ENCODE results near the gene PDIA4. TPM values are rescaled to one million over a fixed set of nuclear protein-coding genes. Genes with fewer than 3 reads are reported as not detected.
A peak's percentile ranks its signal among the peaks of the same experiment; 100 is the strongest.

The PDIA4 gene
- total and polyA plus RNA-seq, 4 donors, result 24.4 to 86.0 (median 63.9) TPM

- no peaks in the 10 kb centered on the region for H3K36me3 ChIP-seq (ENCODE audit: control insufficient read depth in 1 of 2, insufficient read depth in 2 of 2, low read length in 1 of 2)
- no peaks in the 10 kb centered on the region for H3K4me1 ChIP-seq (ENCODE audit: control insufficient read depth in 1 of 2, insufficient read depth in 2 of 2, low read length in 2 of 2)
- H3K4me3 ChIP-seq (ENCODE audit: low read length in 2 of 2), result no peak overlapping the region
- WGBS, 2 donors, result 80 to 87% methylated on average over 27 of the region's 27 CpGs
- no peaks in the 10 kb centered on the region for H3K9me3 ChIP-seq (ENCODE audit: control insufficient read depth, low read length)
- no peaks in the 10 kb centered on the region for H3K27me3 ChIP-seq (ENCODE audit: control insufficient read depth in 1 of 2, insufficient read depth in 2 of 2, low read length in 1 of 2)
- DNase-seq, result peak in 1 of 2 donors; percentile 67
- no peak overlapping the region for H3K27ac ChIP-seq (ENCODE audit: low read depth in 1 of 2, low read length in 2 of 2)
- ATAC-seq (ENCODE audit: low FRiP score), result no peak
- intact Hi-C loops (cut with DNase I), result no loop called here
Observed at GRCh38 chr7:149003560-149004305, 24.6 kb downstream of the PDIA4 start.

GRCh38 chr7:149003018-149003417, 25.3 kb downstream of the PDIA4 start:
- intact Hi-C loops (cut with DNase I), result no loop called here

GRCh38 chr7:149002604-149003003, 25.7 kb downstream of the PDIA4 start:
- Histone ChIP-seq H3K36me3 (ENCODE audit: control insufficient read depth in 1 of 2, insufficient read depth in 2 of 2, low read length in 1 of 2) (no peaks in the 10 kb centered on the region), H3K9me3 (ENCODE audit: control insufficient read depth, low read length) (no peaks in the 10 kb centered on the region), H3K4me3 (ENCODE audit: low read length in 2 of 2) (no peak overlapping the region), H3K4me1 (ENCODE audit: control insufficient read depth in 1 of 2, insufficient read depth in 2 of 2, low read length in 2 of 2) (no peaks in the 10 kb centered on the region), H3K27ac (ENCODE audit: low read depth in 1 of 2, low read length in 2 of 2) (no peak overlapping the region), H3K27me3 (ENCODE audit: control insufficient read depth in 1 of 2, insufficient read depth in 2 of 2, low read length in 1 of 2) (no peaks in the 10 kb centered on the region)
- WGBS, 2 donors, result 95% methylated on average over 13 of the region's 13 CpGs
- no peak for ATAC-seq (ENCODE audit: low FRiP score)
- intact Hi-C loops (cut with DNase I), result no loop called here
- peak in 1 of 2 donors; percentile 59 for DNase-seq

More at GRCh38 chr7:149003018-149003417, 25.3 kb downstream of the PDIA4 start:
- 83 to 86% methylated on average over 11 of the region's 11 CpGs for WGBS, 2 donors
- DNase-seq, result peak in 1 of 2 donors; percentile 34
- no peak for ATAC-seq (ENCODE audit: low FRiP score)
- no peak overlapping the region for H3K4me3 ChIP-seq (ENCODE audit: low read length in 2 of 2)
- no peaks in the 10 kb centered on the region for H3K27me3 ChIP-seq (ENCODE audit: control insufficient read depth in 1 of 2, insufficient read depth in 2 of 2, low read length in 1 of 2)
- H3K9me3 ChIP-seq (ENCODE audit: control insufficient read depth, low read length), result no peaks in the 10 kb centered on the region
- H3K36me3 ChIP-seq (ENCODE audit: control insufficient read depth in 1 of 2, insufficient read depth in 2 of 2, low read length in 1 of 2), result no peaks in the 10 kb centered on the region
- H3K27ac ChIP-seq (ENCODE audit: low read depth in 1 of 2, low read length in 2 of 2), result no peak overlapping the region
- H3K4me1 ChIP-seq (ENCODE audit: control insufficient read depth in 1 of 2, insufficient read depth in 2 of 2, low read length in 2 of 2), result no peaks in the 10 kb centered on the region

DNA sequence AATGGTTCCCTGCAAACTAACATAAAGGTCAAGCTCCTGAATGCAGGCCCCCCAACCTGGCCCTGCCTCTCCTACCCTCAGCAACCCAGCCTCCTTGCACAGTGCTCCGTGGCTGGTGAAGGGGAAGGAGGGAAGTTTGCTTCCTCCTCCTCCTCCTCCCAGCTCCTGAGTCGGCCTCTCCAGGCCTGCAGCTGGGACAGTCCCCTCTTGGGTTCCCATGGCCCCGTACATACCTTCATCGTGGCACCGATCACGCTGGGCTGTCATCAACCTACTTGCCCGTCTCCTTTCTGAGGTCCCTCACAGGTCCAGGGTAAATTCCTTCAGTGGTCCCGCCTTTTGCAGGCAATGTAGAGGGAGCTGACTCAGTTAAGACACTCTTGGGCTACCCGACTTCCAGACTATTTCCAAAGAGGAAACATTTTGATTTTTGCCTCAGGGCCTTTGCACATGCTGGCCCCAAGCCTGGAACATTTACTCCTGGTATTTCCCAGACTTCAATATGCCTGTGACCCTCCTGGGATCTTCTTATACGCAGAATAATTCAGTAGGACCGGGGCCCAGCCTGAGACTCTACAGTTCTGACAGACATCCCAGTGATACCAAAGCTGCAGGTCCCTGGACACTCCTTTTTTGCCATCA, 26.8 kb downstream of the PDIA4 start:
- no peaks in the 10 kb centered on the region for H3K27me3 ChIP-seq (ENCODE audit: control insufficient read depth in 1 of 2, insufficient read depth in 2 of 2, low read length in 1 of 2)
- H3K4me1 ChIP-seq (ENCODE audit: control insufficient read depth in 1 of 2, insufficient read depth in 2 of 2, low read length in 2 of 2), result no peaks in the 10 kb centered on the region
- H3K27ac ChIP-seq (ENCODE audit: low read depth in 1 of 2, low read length in 2 of 2), result no peak overlapping the region
- H3K9me3 ChIP-seq (ENCODE audit: control insufficient read depth, low read length), result no peaks in the 10 kb centered on the region
- H3K4me3 ChIP-seq (ENCODE audit: low read length in 2 of 2), result no peak overlapping the region
- no peak for ATAC-seq (ENCODE audit: low FRiP score)
- no peaks in the 10 kb centered on the region for H3K36me3 ChIP-seq (ENCODE audit: control insufficient read depth in 1 of 2, insufficient read depth in 2 of 2, low read length in 1 of 2)
- WGBS, 2 donors, result 84 to 88% methylated on average over 11 of the region's 11 CpGs
- DNase-seq, result peak in 1 of 2 donors; percentile 51
- intact Hi-C loops (cut with DNase I), result no loop called here

- no peaks in the 10 kb centered on the region for H3K9me3 ChIP-seq (ENCODE audit: control insufficient read depth, low read length)
- H3K27ac ChIP-seq (ENCODE audit: low read depth in 1 of 2, low read length in 2 of 2), result no peak overlapping the region
- H3K36me3 ChIP-seq (ENCODE audit: control insufficient read depth in 1 of 2, insufficient read depth in 2 of 2, low read length in 1 of 2), result no peaks in the 10 kb centered on the region
- WGBS, 2 donors, result 75 to 79% methylated on average over 5 of the region's 5 CpGs
- H3K27me3 ChIP-seq (ENCODE audit: control insufficient read depth in 1 of 2, insufficient read depth in 2 of 2, low read length in 1 of 2), result no peaks in the 10 kb centered on the region
- H3K4me3 ChIP-seq (ENCODE audit: low read length in 2 of 2), result no peak overlapping the region
- intact Hi-C loops (cut with DNase I), result no loop called here
- DNase-seq, result peak in 1 of 2 donors; percentile 35
- H3K4me1 ChIP-seq (ENCODE audit: control insufficient read depth in 1 of 2, insufficient read depth in 2 of 2, low read length in 2 of 2), result no peaks in the 10 kb centered on the region
- no peak for ATAC-seq (ENCODE audit: low FRiP score)
Observed at GRCh38 chr7:149000961-149001360, 27.3 kb downstream of the PDIA4 start.

DNA sequence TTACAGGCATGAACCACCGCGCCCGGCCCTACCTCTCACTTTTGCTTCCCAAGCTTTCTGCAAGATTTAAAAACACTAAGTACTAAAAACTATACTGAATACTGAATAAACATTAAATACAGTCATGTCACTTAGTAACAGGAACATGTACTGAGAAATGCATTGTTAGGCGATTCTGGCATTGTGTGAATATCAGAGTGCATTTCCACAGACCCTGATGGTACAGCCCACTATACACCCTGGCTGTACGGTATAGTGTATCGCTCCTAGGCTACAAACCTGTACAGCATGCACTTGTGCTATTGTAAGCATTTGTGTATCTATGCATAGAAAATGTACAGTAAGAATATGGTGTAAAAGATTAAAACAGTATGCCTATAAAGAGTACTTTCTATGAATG, 29.1 kb downstream of the PDIA4 start:
- intact Hi-C loops (cut with DNase I), result no loop called here
- Histone ChIP-seq H3K9me3 (ENCODE audit: control insufficient read depth, low read length) (no peaks in the 10 kb centered on the region), H3K4me1 (ENCODE audit: control insufficient read depth in 1 of 2, insufficient read depth in 2 of 2, low read length in 2 of 2) (no peaks in the 10 kb centered on the region), H3K27ac (ENCODE audit: low read depth in 1 of 2, low read length in 2 of 2) (no peak overlapping the region), H3K36me3 (ENCODE audit: control insufficient read depth in 1 of 2, insufficient read depth in 2 of 2, low read length in 1 of 2) (no peaks in the 10 kb centered on the region), H3K27me3 (ENCODE audit: control insufficient read depth in 1 of 2, insufficient read depth in 2 of 2, low read length in 1 of 2) (no peaks in the 10 kb centered on the region), H3K4me3 (ENCODE audit: low read length in 2 of 2) (no peak overlapping the region)
- 82 to 90% methylated on average over 6 of the region's 6 CpGs for WGBS, 2 donors
- DNase-seq (no peak), ATAC-seq (ENCODE audit: low FRiP score) (no peak)

DNA sequence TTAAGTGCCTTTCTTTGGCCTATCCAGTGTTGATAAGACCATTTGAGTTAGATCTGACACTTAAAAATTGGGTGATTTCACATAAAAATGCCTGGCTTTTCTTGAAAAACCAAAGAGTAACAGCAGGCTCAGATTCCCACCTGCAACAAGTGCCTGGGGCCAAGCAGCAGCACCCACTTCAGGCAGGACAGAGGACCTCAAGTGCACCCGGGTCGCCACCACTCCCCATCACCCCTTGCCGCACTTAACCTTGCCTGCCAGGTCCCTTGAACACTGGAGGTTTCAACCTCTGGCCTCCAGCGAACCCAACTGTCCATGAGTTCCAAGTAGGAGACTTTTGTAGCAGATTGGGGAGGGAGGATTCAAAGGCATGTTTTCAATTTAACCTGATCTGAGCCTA, 30.8 kb downstream of the PDIA4 start:
- no peaks in the 10 kb centered on the region for H3K9me3 ChIP-seq (ENCODE audit: control insufficient read depth, low read length)
- DNase-seq (peak in 1 of 2 donors; percentile 66), ATAC-seq (ENCODE audit: low FRiP score) (no peak)
- H3K4me1 ChIP-seq (ENCODE audit: control insufficient read depth in 1 of 2, insufficient read depth in 2 of 2, low read length in 2 of 2), result no peaks in the 10 kb centered on the region
- H3K36me3 ChIP-seq (ENCODE audit: control insufficient read depth in 1 of 2, insufficient read depth in 2 of 2, low read length in 1 of 2), result no peaks in the 10 kb centered on the region
- no peak overlapping the region for H3K4me3 ChIP-seq (ENCODE audit: low read length in 2 of 2)
- no peaks in the 10 kb centered on the region for H3K27me3 ChIP-seq (ENCODE audit: control insufficient read depth in 1 of 2, insufficient read depth in 2 of 2, low read length in 1 of 2)
- intact Hi-C loops (cut with DNase I), result no loop called here
- WGBS, 2 donors, result 88 to 89% methylated on average over 4 of the region's 4 CpGs
- no peak overlapping the region for H3K27ac ChIP-seq (ENCODE audit: low read depth in 1 of 2, low read length in 2 of 2)

DNA sequence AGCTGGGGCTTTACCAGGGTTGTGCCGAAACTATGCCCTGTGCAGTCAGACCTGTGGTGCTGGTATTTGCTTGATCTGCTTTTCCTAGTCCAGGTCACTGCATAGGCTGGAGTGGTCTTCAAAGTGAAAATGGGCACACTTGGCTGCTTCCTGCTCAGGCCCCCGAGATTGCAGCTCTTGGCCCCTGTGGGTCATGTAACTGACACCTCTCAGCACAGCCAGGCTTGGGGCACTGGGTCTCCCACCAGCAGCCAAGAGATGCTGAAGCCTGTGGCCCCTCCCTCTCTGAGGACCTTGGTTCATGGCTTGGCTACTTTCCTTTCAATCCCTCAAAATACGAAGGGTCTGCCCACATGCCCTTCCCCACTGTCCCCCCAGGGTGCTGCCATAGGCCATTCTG, 33.7 kb downstream of the PDIA4 start:
- Histone ChIP-seq H3K4me1 (ENCODE audit: control insufficient read depth in 1 of 2, insufficient read depth in 2 of 2, low read length in 2 of 2) (no peaks in the 10 kb centered on the region), H3K27me3 (ENCODE audit: control insufficient read depth in 1 of 2, insufficient read depth in 2 of 2, low read length in 1 of 2) (no peaks in the 10 kb centered on the region), H3K4me3 (ENCODE audit: low read length in 2 of 2) (no peak overlapping the region), H3K27ac (ENCODE audit: low read depth in 1 of 2, low read length in 2 of 2) (no peak overlapping the region), H3K36me3 (ENCODE audit: control insufficient read depth in 1 of 2, insufficient read depth in 2 of 2, low read length in 1 of 2) (no peaks in the 10 kb centered on the region), H3K9me3 (ENCODE audit: control insufficient read depth, low read length) (no peaks in the 10 kb centered on the region)
- intact Hi-C loops (cut with DNase I), result no loop called here
- 73% methylated on average over 3 of the region's 3 CpGs for WGBS, 2 donors
- ATAC-seq (ENCODE audit: low FRiP score) (no peak), DNase-seq (peak in 1 of 2 donors; percentile 42)

- Histone ChIP-seq H3K4me1 (ENCODE audit: control insufficient read depth in 1 of 2, insufficient read depth in 2 of 2, low read length in 2 of 2) (no peaks in the 10 kb centered on the region), H3K27ac (ENCODE audit: low read depth in 1 of 2, low read length in 2 of 2) (no peak overlapping the region), H3K9me3 (ENCODE audit: control insufficient read depth, low read length) (no peaks in the 10 kb centered on the region), H3K36me3 (ENCODE audit: control insufficient read depth in 1 of 2, insufficient read depth in 2 of 2, low read length in 1 of 2) (no peaks in the 10 kb centered on the region), H3K27me3 (ENCODE audit: control insufficient read depth in 1 of 2, insufficient read depth in 2 of 2, low read length in 1 of 2) (no peaks in the 10 kb centered on the region), H3K4me3 (ENCODE audit: low read length in 2 of 2) (no peak overlapping the region)
- WGBS, 2 donors, result 92% methylated on average over 8 of the region's 8 CpGs
- no peak for ATAC-seq (ENCODE audit: low FRiP score)
- intact Hi-C loops (cut with DNase I), result no loop called here
- DNase-seq, result peak in 1 of 2 donors; percentile 44
Observed at GRCh38 chr7:148993193-148993592, 35.1 kb downstream of the PDIA4 start.

Data from aorta (tissue), 5 donors.